ENCODE results near the gene MIA3. TPM values are rescaled to one million over a fixed set of nuclear protein-coding genes. Genes with fewer than 3 reads are reported as not detected.
A peak's percentile ranks its signal among the peaks of the same experiment; 100 is the strongest.

Gene MIA3
- total and polyA plus RNA-seq, 4 experiments from 2014 or later, result 42.0 to 124 (median 97.2) TPM

- peaks cover 39 to 81% (median 62%) of the 10 kb centered on the region in 4 donors for H3K4me1 Mint-ChIP-seq
- no peaks in the 10 kb centered on the region for H3K27me3 Mint-ChIP-seq
- peaks cover 34 to 42% of the 10 kb centered on the region in 2 donors for H3K36me3 Mint-ChIP-seq
- Histone ChIP-seq H3K36me3 (ENCODE audit: insufficient read depth, low read length) (peaks cover 17% of the 10 kb centered on the region), H3K9me3 (ENCODE audit: control insufficient read depth in 1 of 2, low read length in 2 of 2) (no peaks in the 10 kb centered on the region), H3K4me3 (ENCODE audit: low read length in 2 of 2) (no peak overlapping the region), H3K27me3 (ENCODE audit: insufficient read depth, low read length) (no peaks in the 10 kb centered on the region), H3K4me1 (ENCODE audit: insufficient read depth, low read length) (peaks cover 26% of the 10 kb centered on the region), H3K27ac (ENCODE audit: low read depth, low read length) (no peak overlapping the region)
- no peak overlapping the region for H3K27ac Mint-ChIP-seq
- ChIA-PET CTCF (ENCODE audit: partially characterized antibody) (no interaction called here), POLR2A (ENCODE audit: partially characterized antibody) (no interaction called here)
- DNase-seq, result no peak
- intact Hi-C loops (cut with micrococcal nuclease), result no loop called here
- no peak overlapping the region for H3K4me3 Mint-ChIP-seq
- no peaks in the 10 kb centered on the region for H3K9me3 Mint-ChIP-seq
Measured at GRCh38 chr1:222706815-222707214, 88.9 kb downstream of the MIA3 start.

DNA sequence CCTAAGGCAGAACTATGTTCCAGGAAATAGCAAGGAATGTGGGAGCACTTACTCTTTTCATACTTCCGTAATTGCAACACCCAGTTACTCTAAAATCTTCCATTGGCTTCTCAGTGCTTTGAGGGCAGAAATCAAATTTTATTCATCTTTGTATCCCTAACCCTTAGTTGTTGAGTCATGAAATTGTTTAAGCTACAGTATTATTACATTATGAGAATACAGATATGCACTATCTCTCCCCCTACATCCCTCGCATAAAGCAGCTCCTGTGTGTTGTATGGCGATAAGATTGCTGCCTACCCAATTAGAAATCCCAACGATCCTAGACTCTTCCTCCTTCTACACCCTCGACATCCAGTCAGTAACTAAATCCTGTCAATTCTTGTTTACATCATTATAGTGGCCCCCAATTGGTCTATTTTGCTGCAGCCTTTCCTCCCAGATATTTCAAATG is 91.8 kb downstream of the MIA3 start:
- Histone ChIP-seq H3K4me3 (ENCODE audit: low read length in 2 of 2) (no peak overlapping the region), H3K27ac (ENCODE audit: low read depth, low read length) (no peak overlapping the region), H3K4me1 (ENCODE audit: insufficient read depth, low read length) (peaks cover 27% of the 10 kb centered on the region), H3K36me3 (ENCODE audit: insufficient read depth, low read length) (peaks cover 5% of the 10 kb centered on the region), H3K27me3 (ENCODE audit: insufficient read depth, low read length) (no peaks in the 10 kb centered on the region), H3K9me3 (ENCODE audit: control insufficient read depth in 1 of 2, low read length in 2 of 2) (no peaks in the 10 kb centered on the region)
- Mint-ChIP-seq H3K9me3 (peaks cover 0 to 5% (median 0%) of the 10 kb centered on the region in 8 donors), H3K4me1 (peaks cover 35 to 85% (median 58%) of the 10 kb centered on the region in 4 donors), H3K27ac (peak overlapping the region in 4 of 7 donors; percentile 2 to 99 (median 37)), H3K27me3 (no peaks in the 10 kb centered on the region), H3K4me3 (peak overlapping the region in 6 of 8 donors; percentile 26 to 100 (median 97)), H3K36me3 (peaks cover 18 to 46% of the 10 kb centered on the region in 2 donors)
- POLR2A ChIA-PET (ENCODE audit: partially characterized antibody), result interaction anchor here (4.1 kb wide), 1 partner anchor 11 kb away, joined by 22 read pairs; no protein-coding TSS in a partner anchor
- intact Hi-C loops (cut with micrococcal nuclease), result loop anchor here (10.0 kb wide), 1 partner anchor 1285 kb away; no protein-coding TSS in a partner anchor
- DNase-seq, result no peak
- CTCF ChIA-PET (ENCODE audit: partially characterized antibody), result no interaction called here

DNA sequence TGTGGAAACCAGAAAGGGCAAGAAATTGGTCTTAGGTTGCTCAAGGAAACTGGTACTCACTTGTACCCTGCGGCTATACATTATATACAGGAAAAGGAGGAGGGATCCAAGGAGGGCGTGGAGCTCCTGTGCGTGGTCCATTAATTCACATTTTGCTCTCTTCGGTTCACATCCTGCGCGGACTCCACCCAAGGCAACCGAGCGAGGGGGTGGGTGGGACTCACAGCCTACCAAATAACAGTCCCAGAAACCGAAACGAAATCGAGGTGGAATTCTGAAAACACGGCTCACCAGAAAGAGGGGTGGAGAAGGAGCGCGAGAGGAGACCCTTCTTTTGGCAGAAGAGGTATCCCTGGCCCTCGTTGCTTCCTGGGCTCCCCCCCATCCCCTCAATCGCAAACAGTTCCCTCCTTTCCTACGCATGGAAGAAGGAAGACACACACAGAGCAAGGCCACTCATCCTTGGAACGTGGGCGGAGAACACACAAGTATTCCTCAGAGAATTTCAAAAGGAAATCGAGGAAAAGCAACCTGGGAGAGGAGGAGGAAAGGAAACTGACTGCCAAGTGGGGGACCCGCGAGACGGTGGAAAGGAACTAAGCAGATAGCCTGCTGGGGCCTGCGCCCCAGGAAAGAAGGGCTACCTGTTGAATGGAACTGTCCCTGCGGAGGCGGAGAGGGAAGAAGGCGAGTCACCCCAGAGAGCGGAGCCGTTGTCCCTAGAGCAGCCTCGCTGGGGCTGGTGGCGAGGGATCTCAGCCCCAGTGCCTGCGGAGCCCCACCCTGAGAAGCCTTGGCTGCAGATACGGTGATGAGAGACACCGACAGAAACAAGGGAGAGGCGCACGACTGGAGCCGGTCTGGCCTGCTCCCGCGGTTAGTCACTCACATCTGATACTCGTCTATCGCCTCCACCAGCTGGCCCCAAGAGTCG is 93.7 kb downstream of the MIA3 start:
- Mint-ChIP-seq H3K9me3 (peaks cover 0 to 5% (median 0%) of the 10 kb centered on the region in 8 donors), H3K4me3 (peak overlapping the region; percentile 94 to 100 (median 98)), H3K36me3 (peaks cover 19 to 50% of the 10 kb centered on the region in 2 donors), H3K27me3 (no peaks in the 10 kb centered on the region), H3K27ac (peak overlapping the region; percentile 94 to 100 (median 99)), H3K4me1 (peaks cover 28 to 71% (median 47%) of the 10 kb centered on the region in 4 donors)
- intact Hi-C loops (cut with micrococcal nuclease), result loop anchor here (1.0 to 10.0 kb wide), 5 partner anchors 67 to 1721 kb away; partner anchors contain the start of gene DUSP10
- ChIA-PET POLR2A (ENCODE audit: partially characterized antibody) (interaction anchor here (0.7 to 4.1 kb wide), 16 partner anchors 10 to 1134 kb away, joined by 3 to 76 read pairs (median 10); partner anchors contain the start of genes DUSP10, MIA3, TAF1A and TP53BP2), CTCF (ENCODE audit: partially characterized antibody) (interaction anchor here (1.2 kb wide), 2 partner anchors 57 to 422 kb away, joined by 3 read pairs; no protein-coding TSS in a partner anchor)
- Histone ChIP-seq H3K4me3 (ENCODE audit: low read length in 2 of 2) (peak overlapping the region; percentile 69 to 100), H3K27ac (ENCODE audit: low read depth, low read length) (peak overlapping the region; percentile 91), H3K27me3 (ENCODE audit: insufficient read depth, low read length) (no peaks in the 10 kb centered on the region), H3K9me3 (ENCODE audit: control insufficient read depth in 1 of 2, low read length in 2 of 2) (no peaks in the 10 kb centered on the region), H3K4me1 (ENCODE audit: insufficient read depth, low read length) (peaks cover 35% of the 10 kb centered on the region), H3K36me3 (ENCODE audit: insufficient read depth, low read length) (peaks cover 5% of the 10 kb centered on the region)
- peak; percentile 50 to 82 (median 60) for DNase-seq

DNA sequence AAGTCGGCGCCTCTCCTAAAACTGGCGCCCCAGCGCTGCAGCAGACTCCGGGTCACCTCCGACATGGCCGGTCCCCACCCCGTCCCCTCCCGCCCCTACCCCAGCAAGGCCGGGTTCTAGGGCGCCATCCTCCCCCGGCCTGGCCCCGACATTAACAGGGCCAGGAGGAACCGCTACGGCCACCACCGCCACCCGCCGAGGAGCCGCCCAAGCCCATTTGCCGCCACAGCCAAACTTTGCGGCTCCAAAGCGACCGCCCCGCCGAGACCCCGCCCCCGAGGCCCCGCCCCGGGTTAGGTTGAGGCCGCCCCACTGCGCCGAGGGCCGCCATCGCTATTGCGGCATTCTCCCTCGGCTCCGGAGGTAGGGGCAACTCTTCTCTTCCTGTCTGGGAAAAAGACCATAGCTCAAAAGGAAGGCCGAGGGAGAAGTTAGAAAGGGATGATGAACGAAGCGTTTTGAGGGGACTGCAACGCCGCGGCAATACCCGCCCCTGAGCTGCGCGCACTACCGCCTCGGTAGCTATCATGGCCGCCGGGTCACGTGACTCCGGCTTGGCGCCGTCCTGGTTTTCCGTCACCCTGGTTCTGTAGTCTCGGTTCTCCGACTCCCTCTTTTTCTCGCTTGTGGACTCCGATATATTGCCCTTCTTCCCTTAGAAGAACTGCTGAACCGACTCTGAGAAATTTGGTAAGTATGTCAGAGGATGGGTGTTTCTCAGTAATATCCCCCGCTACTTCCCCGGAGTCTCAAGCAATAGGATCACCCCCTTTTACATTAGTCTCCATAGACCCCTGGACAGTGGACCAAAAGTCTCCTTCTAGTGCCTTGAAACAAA is 94.6 kb downstream of the MIA3 start, which contains the start of the genes AIDA and BROX:
Gene AIDA (minus strand): TSS at position 239 of the 838 bp plus-strand sequence. CDS start 174 bp downstream, at position 65.
Gene BROX (plus strand): TSS at position 312 of the 838 bp plus-strand sequence. CDS start 3,136 bp downstream, outside the sequence.
- H3K27me3 Mint-ChIP-seq, result no peaks in the 10 kb centered on the region
- peaks cover 30 to 74% (median 48%) of the 10 kb centered on the region in 4 donors for H3K4me1 Mint-ChIP-seq
- Histone ChIP-seq H3K27ac (ENCODE audit: low read depth, low read length) (peak within 1 kb of the TSS; percentile 91), H3K27me3 (ENCODE audit: insufficient read depth, low read length) (no peaks in the 10 kb centered on the region), H3K9me3 (ENCODE audit: control insufficient read depth in 1 of 2, low read length in 2 of 2) (no peaks in the 10 kb centered on the region), H3K4me3 (ENCODE audit: low read length in 2 of 2) (peak within 1 kb of the TSS; percentile 84 to 100), H3K4me1 (ENCODE audit: insufficient read depth, low read length) (peaks cover 43% of the 10 kb centered on the region), H3K36me3 (ENCODE audit: insufficient read depth, low read length) (peaks cover 6% of the 10 kb centered on the region)
- peak; percentile 93 to 98 (median 94) for DNase-seq
- peaks cover 0 to 5% (median 0%) of the 10 kb centered on the region in 8 donors for H3K9me3 Mint-ChIP-seq
- peak within 1 kb of the TSS; percentile 94 to 100 (median 98) for H3K4me3 Mint-ChIP-seq
- intact Hi-C loops (cut with micrococcal nuclease), result loop anchor here (1.0 to 10.0 kb wide), 9 partner anchors 57 to 1720 kb away; partner anchors contain the start of genes DISP1, DUSP10 and TAF1A
- POLR2A ChIA-PET (ENCODE audit: partially characterized antibody), result interaction anchor here (0.7 to 4.1 kb wide), 33 partner anchors 8 to 1280 kb away, joined by 3 to 76 read pairs (median 6); partner anchors contain the start of genes DUSP10, FAM177B, MIA3 and TAF1A
- peak within 1 kb of the TSS; percentile 99 to 100 (median 100) for H3K27ac Mint-ChIP-seq
- peaks cover 16 to 55% of the 10 kb centered on the region in 2 donors for H3K36me3 Mint-ChIP-seq
- CTCF ChIA-PET (ENCODE audit: partially characterized antibody), result interaction anchor here (0.7 to 2.4 kb wide), 7 partner anchors 14 to 421 kb away, joined by 3 to 11 read pairs (median 3); no protein-coding TSS in a partner anchor

DNA sequence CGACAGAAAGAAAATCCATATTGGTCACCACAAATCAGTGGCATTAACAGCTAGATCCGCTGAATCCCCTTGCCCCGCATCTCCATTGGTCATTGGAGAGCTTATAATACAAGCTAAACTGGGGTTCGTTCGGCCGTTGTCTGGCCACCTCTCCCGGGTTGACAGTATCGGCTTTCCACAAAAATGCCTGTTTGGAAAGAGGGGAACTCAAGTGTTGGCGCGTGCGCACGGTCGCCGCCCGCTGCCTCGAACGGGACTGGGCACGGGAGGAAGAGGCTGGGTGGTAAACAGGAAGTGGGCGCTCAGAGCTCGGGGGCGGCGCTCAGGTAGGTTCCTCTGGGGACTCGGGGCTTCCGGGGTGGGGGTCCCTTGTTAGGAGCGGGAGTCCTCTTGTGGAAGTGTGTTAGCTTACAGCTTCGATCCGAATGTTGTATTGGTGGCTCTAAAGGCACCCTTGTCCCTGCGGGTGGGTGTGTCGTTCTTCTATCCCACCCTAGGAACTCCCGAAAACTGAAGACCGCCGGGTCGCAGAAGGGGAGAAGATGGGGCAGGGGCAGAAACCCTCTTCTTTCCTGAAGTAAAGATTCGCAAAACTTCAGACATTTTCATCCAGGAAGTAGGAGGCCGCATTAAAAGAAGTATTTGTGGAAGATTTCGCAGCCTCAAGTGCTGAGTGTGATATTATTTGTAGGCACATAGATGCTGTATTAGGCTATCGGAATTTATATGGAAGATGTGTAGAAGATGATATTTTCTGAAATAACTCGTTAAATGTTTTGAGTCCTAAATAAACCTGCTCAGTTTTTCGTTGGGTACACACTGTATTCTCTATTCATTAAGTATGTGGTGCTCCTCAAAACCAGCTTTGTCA is 95.4 kb downstream of the MIA3 start:
- intact Hi-C loops (cut with micrococcal nuclease), result loop anchor here (1.0 to 10.0 kb wide), 7 partner anchors 58 to 1719 kb away; partner anchors contain the start of genes DISP1, DUSP10 and TAF1A

More for the DNA sequence above, 95.4 kb downstream of the MIA3 start:
- Histone ChIP-seq H3K27ac (ENCODE audit: low read depth, low read length) (peak overlapping the region; percentile 91), H3K36me3 (ENCODE audit: insufficient read depth, low read length) (peaks cover 10% of the 10 kb centered on the region), H3K4me3 (ENCODE audit: low read length in 2 of 2) (peak overlapping the region; percentile 84 to 100), H3K4me1 (ENCODE audit: insufficient read depth, low read length) (peaks cover 44% of the 10 kb centered on the region), H3K27me3 (ENCODE audit: insufficient read depth, low read length) (no peaks in the 10 kb centered on the region), H3K9me3 (ENCODE audit: control insufficient read depth in 1 of 2, low read length in 2 of 2) (no peaks in the 10 kb centered on the region)
- Mint-ChIP-seq H3K4me3 (peak overlapping the region; percentile 94 to 100 (median 98)), H3K4me1 (peaks cover 29 to 76% (median 48%) of the 10 kb centered on the region in 4 donors), H3K9me3 (peaks cover 0 to 6% (median 0%) of the 10 kb centered on the region in 8 donors), H3K27ac (peak overlapping the region; percentile 98 to 100 (median 100)), H3K36me3 (peaks cover 19 to 58% of the 10 kb centered on the region in 2 donors), H3K27me3 (no peaks in the 10 kb centered on the region)
- ChIA-PET CTCF (ENCODE audit: partially characterized antibody) (interaction anchor here (0.7 to 2.4 kb wide), 7 partner anchors 13 to 421 kb away, joined by 3 to 11 read pairs (median 3); no protein-coding TSS in a partner anchor), POLR2A (ENCODE audit: partially characterized antibody) (interaction anchor here (0.7 to 4.1 kb wide), 33 partner anchors 8 to 1279 kb away, joined by 3 to 76 read pairs (median 5); partner anchors contain the start of genes DUSP10, FAM177B, MIA3 and TAF1A)
- DNase-seq, result peak; percentile 89 to 95 (median 90)

Measured in CD4-positive, alpha-beta memory T cell (primary cell).